Measurements from ENCODE around the gene TEFM.

TEFM gene

DNA sequence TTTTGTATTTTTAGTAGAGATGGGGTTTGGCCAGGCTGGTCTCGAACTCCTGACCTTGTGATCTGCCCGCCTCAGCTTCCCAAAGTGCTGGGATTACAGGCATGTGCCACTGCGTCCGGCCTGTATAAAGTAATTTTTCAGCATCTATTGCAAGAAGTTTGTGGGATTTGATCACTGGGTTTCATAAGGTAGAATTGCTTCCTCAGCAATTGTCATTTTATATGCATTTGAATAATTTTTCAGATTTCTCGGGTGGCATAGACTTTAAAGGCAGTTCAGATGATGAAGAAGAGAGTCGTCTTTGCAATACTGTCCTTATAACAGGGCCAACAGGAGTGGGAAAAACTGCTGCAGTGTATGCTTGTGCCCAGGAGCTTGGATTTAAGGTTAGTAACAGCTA is 37.0 kb downstream of the TEFM start:
- TF ChIP-seq EZH2 (IDR thresholded peaks at IDR 0.05; ENCODE audit: borderline replicate concordance, low read length), result no peak
- TF ChIP-seq, protein P1, sequence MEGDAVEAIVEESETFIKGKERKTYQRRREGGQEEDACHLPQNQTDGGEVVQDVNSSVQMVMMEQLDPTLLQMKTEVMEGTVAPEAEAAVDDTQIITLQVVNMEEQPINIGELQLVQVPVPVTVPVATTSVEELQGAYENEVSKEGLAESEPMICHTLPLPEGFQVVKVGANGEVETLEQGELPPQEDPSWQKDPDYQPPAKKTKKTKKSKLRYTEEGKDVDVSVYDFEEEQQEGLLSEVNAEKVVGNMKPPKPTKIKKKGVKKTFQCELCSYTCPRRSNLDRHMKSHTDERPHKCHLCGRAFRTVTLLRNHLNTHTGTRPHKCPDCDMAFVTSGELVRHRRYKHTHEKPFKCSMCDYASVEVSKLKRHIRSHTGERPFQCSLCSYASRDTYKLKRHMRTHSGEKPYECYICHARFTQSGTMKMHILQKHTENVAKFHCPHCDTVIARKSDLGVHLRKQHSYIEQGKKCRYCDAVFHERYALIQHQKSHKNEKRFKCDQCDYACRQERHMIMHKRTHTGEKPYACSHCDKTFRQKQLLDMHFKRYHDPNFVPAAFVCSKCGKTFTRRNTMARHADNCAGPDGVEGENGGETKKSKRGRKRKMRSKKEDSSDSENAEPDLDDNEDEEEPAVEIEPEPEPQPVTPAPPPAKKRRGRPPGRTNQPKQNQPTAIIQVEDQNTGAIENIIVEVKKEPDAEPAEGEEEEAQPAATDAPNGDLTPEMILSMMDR (IDR thresholded peaks at IDR 0.05; ENCODE audit: low read length), result no peak

DNA sequence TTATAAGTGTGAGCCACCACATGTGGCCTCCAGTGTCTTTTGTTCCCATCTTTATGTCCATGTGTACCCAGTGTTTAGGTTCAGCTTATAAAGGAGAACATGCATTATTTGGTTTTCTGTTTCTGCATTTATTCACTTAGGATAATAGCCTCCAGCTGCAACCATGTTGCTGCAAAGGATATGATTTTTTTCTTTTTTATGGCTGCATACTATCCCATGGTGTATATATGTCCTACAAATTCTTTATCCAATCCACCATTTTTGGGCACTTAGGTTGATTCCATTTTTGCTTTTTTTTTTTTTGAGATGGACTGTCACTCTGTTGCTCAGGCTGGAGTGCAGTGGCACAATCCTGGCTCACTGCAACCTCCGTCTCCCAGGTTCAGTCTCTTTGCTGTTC is 41.4 kb downstream of the TEFM start:
- no peaks in the 10 kb centered on the region for H3K9me3 ChIP-seq (ENCODE audit: low read length)
- H3K4me2 ChIP-seq (ENCODE audit: low read length), result no peak overlapping the region
- no peaks in the 10 kb centered on the region for H3K4me1 ChIP-seq (ENCODE audit: insufficient read depth, low read length, severe bottlenecking)
- no peaks in the 10 kb centered on the region for H3K27me3 ChIP-seq (ENCODE audit: insufficient read depth, low read length)
- no peaks in the 10 kb centered on the region for H4K20me1 ChIP-seq (ENCODE audit: insufficient read depth, low read length)
- no peak overlapping the region for H3K4me3 ChIP-seq (ENCODE audit: low read depth, low read length, poor library complexity, severe bottlenecking)
- no peak overlapping the region for H2AFZ ChIP-seq (ENCODE audit: low read length)
- H3K9ac ChIP-seq (ENCODE audit: low read length), result no peak overlapping the region
- H3F3A ChIP-seq (ENCODE audit: insufficient read depth, low read length), result no peaks in the 10 kb centered on the region; the same call in 1 of the 2 replicates
- H3K9me2 ChIP-seq (ENCODE audit: low read depth, low read length), result no peaks in the 10 kb centered on the region
- no peaks in the 10 kb centered on the region for H3K79me2 ChIP-seq (ENCODE audit: insufficient read depth, low read length)
- TF ChIP-seq EZH2 (IDR thresholded peaks at IDR 0.05; ENCODE audit: borderline replicate concordance, low read length), result no peak
- TF ChIP-seq, protein P1 (IDR thresholded peaks at IDR 0.05; ENCODE audit: low read length), result no peak
- no peak overlapping the region for H3K27ac ChIP-seq (ENCODE audit: low read depth, low read length, poor library complexity, severe bottlenecking)
- peaks cover 78% of the 10 kb centered on the region for H3K36me3 ChIP-seq (ENCODE audit: insufficient read depth, low read length)

More for the DNA sequence above, 37.0 kb downstream of the TEFM start:
- no peaks in the 10 kb centered on the region for H4K20me1 ChIP-seq (ENCODE audit: insufficient read depth, low read length)
- no peaks in the 10 kb centered on the region for H3F3A ChIP-seq (ENCODE audit: insufficient read depth, low read length)
- no peak overlapping the region for H2AFZ ChIP-seq (ENCODE audit: low read length)
- no peak overlapping the region for H3K4me2 ChIP-seq (ENCODE audit: low read length)
- no peaks in the 10 kb centered on the region for H3K9me2 ChIP-seq (ENCODE audit: low read depth, low read length)
- H3K79me2 ChIP-seq (ENCODE audit: insufficient read depth, low read length), result no peaks in the 10 kb centered on the region
- H3K4me1 ChIP-seq (ENCODE audit: insufficient read depth, low read length, severe bottlenecking), result no peaks in the 10 kb centered on the region
- no peak overlapping the region for H3K27ac ChIP-seq (ENCODE audit: low read depth, low read length, poor library complexity, severe bottlenecking)
- no peaks in the 10 kb centered on the region for H3K27me3 ChIP-seq (ENCODE audit: insufficient read depth, low read length)
- H3K36me3 ChIP-seq (ENCODE audit: insufficient read depth, low read length), result peaks cover 78% of the 10 kb centered on the region
- no peaks in the 10 kb centered on the region for H3K9me3 ChIP-seq (ENCODE audit: low read length)
- no peak overlapping the region for H3K9ac ChIP-seq (ENCODE audit: low read length)
- no peak overlapping the region for H3K4me3 ChIP-seq (ENCODE audit: low read depth, low read length, poor library complexity, severe bottlenecking)

DNA sequence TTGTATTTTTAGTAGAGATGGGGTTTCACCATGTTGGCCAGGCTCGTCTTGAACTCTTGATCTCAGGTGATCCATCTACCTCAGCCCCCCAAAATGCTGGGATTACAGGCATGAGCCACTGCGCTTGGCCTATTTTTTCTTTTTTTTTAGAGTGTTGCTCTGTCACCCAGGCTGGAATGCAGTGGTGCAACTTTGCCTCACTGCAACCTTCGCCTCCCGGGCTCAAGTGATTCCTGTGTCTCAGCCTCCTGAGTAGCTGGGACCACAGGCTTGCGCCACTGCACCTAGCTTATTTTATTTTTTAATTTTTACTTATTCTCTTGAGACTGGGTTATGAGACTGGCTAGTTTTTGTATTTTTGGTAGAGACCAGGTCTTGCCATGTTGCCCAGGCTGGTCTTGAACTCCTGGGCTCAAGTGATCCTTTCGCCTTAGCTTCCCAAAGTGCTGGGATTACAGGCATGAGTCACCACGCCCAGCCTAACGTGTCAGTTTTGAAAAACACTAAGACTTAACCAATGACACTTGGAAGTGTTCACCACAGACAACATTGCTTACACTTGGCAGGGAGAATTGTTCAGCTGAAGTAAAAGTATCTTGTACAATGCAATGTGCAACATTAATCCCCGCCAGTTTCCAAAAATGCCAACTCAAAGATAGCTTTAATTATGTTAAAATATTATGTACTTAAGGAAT is 47.3 kb downstream of the TEFM start:
- Histone ChIP-seq H3K9ac (ENCODE audit: low read length) (no peak overlapping the region), H3K27me3 (ENCODE audit: insufficient read depth, low read length) (no peaks in the 10 kb centered on the region), H3F3A (ENCODE audit: insufficient read depth, low read length) (peaks cover under 1% of the 10 kb centered on the region), H3K4me3 (ENCODE audit: low read depth, low read length, poor library complexity, severe bottlenecking) (no peak overlapping the region), H3K9me2 (ENCODE audit: low read depth, low read length) (no peaks in the 10 kb centered on the region), H3K9me3 (ENCODE audit: low read length) (no peaks in the 10 kb centered on the region), H2AFZ (ENCODE audit: low read length) (no peak overlapping the region), H3K4me2 (ENCODE audit: low read length) (no peak overlapping the region), H4K20me1 (ENCODE audit: insufficient read depth, low read length) (no peaks in the 10 kb centered on the region), H3K36me3 (ENCODE audit: insufficient read depth, low read length) (peaks cover 84% of the 10 kb centered on the region), H3K4me1 (ENCODE audit: insufficient read depth, low read length, severe bottlenecking) (no peaks in the 10 kb centered on the region), H3K27ac (ENCODE audit: low read depth, low read length, poor library complexity, severe bottlenecking) (no peak overlapping the region), H3K79me2 (ENCODE audit: insufficient read depth, low read length) (no peaks in the 10 kb centered on the region)
- TF ChIP-seq EZH2 (IDR thresholded peaks at IDR 0.05; ENCODE audit: borderline replicate concordance, low read length), result no peak
- TF ChIP-seq, protein P1 (IDR thresholded peaks at IDR 0.05; ENCODE audit: low read length), result no peak
